AG09319 (cell line): ENCODE results near the gene SLC39A11.

Experiments used
- DNase-seq: peaks from one replicate; pipeline ENCODE4 v3.0.0-alpha.2; 2010; ENCODE audit warnings: low read depth; ENCODE audit errors: extremely low read depth
- CTCF ChIP-seq: IDR thresholded peaks from 2 replicates; pipeline ENCODE4 v1.5.1; 2011; ENCODE audit warnings: low read depth, mild to moderate bottlenecking, inconsistent platforms, low read length, moderate library complexity

SLC39A11 gene

GRCh38 chr17:72931163-72931562 lies 161.3 kb downstream of the SLC39A11 start:
- TF ChIP-seq CTCF: no peak

GRCh38 chr17:72930031-72930430 lies 162.5 kb downstream of the SLC39A11 start:
- DNase-seq: no peak

More at GRCh38 chr17:72931163-72931562, 161.3 kb downstream of the SLC39A11 start:
- no peak for DNase-seq

GRCh38 chr17:72928454-72929136 lies 163.9 kb downstream of the SLC39A11 start:
- DNase-seq: no peak
- TF ChIP-seq CTCF: no peak

More at GRCh38 chr17:72930031-72930430, 162.5 kb downstream of the SLC39A11 start:
- TF ChIP-seq CTCF: no peak

GRCh38 chr17:72927760-72928159 lies 164.7 kb downstream of the SLC39A11 start:
- DNase-seq: no peak
- no peak for TF ChIP-seq CTCF

- no peak for TF ChIP-seq CTCF
- DNase-seq: no peak
These were observed 165.3 kb downstream of the SLC39A11 start for GRCh38 chr17:72927146-72927545.

- TF ChIP-seq CTCF: no peak
These were observed 166.3 kb downstream of the SLC39A11 start for GRCh38 chr17:72926171-72926570.

GRCh38 chr17:72924196-72924595 lies 168.3 kb downstream of the SLC39A11 start:
- no peak for TF ChIP-seq CTCF
- no peak for DNase-seq

More at GRCh38 chr17:72926171-72926570, 166.3 kb downstream of the SLC39A11 start:
- no peak for DNase-seq
